Breast epithelium (tissue), 3 donors: Measurements from ENCODE around the gene ELP1.

ENCODE experiments used
- CTCF ChIP-seq, 3 donors: fragments of 450-650 bp; IDR thresholded peaks; one replicate each; pipeline ENCODE4 v1.5.1; 2016 to 2017; ENCODE audit warnings: antibody characterized with exemption in 3 of 3, mild to moderate bottlenecking in 3 of 3, moderate library complexity in 3 of 3
- POLR2A ChIP-seq: fragments of 450-650 bp; IDR thresholded peaks from one replicate; pipeline ENCODE4 v1.6.1; 2016; ENCODE audit warnings: antibody characterized with exemption, mild to moderate bottlenecking, moderate library complexity

GRCh38 chr9:108883085-108883484, 50.8 kb downstream of the ELP1 start:
- TF ChIP-seq POLR2A (no peak), CTCF (IDR thresholded peaks at IDR 0.05) (no peak)
